OCI-LY7 (cell line): ENCODE data around the gene CEP55. TPM values are rescaled to one million over a fixed set of nuclear protein-coding genes. Genes with fewer than 3 reads are reported as not detected.

Experiments
- BruUV-seq: library from RNA; stranded (reverse); fragments of 400-500 nt; replicated peaks from 2 replicates; lab custom pipeline; 2021; lab: Mats Ljungman, UMichigan
- CTCF ChIA-PET: fragments of 300-600 bp; sonication (Branson Sonifier 250); formaldehyde crosslinking; loops from one replicate; lab custom pipeline; 2022; ENCODE audit warnings: antibody characterized with exemption; ENCODE audit not compliant: unreplicated experiment; lab: Charles Lee
- POLR2A ChIA-PET: fragments of 300-600 bp; sonication (Branson Sonifier 250); formaldehyde crosslinking; loops from one replicate; lab custom pipeline; 2022; ENCODE audit warnings: antibody characterized with exemption; lab: Charles Lee
- DNase-seq: peaks from one replicate; pipeline ENCODE4 v3.0.0-alpha.2; 2015; ENCODE audit warnings: low spot score
- H2AFZ ChIP-seq: fragments of 200-600 bp; sonication (generic), shearing (Covaris generic); 2 replicates; pipeline ENCODE4 v1.6.1; 2014; ENCODE audit warnings: mild to moderate bottlenecking, antibody characterized with exemption, low read length, moderate library complexity
- H3K27ac ChIP-seq: fragments of 200-600 bp; sonication (generic); 2 replicates; pipeline ENCODE4 v1.5.1; 2014; ENCODE audit warnings: mixed run types, low read depth, mild to moderate bottlenecking, moderate library complexity, low read length, inconsistent platforms; ENCODE audit not compliant: poor library complexity, severe bottlenecking
- H3K36me3 ChIP-seq: fragments of 200-600 bp; sonication (generic); 2 replicates; pipeline ENCODE4 v1.6.1; 2014; ENCODE audit warnings: mild to moderate bottlenecking, antibody characterized with exemption, low read length, moderate library complexity, mixed read lengths; ENCODE audit not compliant: insufficient read depth
- H3K4me1 ChIP-seq: fragments of 200-600 bp; sonication (generic); 2 replicates; pipeline ENCODE4 v1.5.1; 2014; ENCODE audit warnings: mild to moderate bottlenecking, low read length; ENCODE audit not compliant: insufficient read depth, poor library complexity, severe bottlenecking
- H3K4me2 ChIP-seq: fragments of 200-600 bp; sonication (generic); 2 replicates; pipeline ENCODE4 v1.6.1; 2014; ENCODE audit warnings: mild to moderate bottlenecking, low read length
- H3K4me3 ChIP-seq: fragments of 200-600 bp; sonication (generic); 2 replicates; pipeline ENCODE4 v1.5.1; 2014; ENCODE audit warnings: mild to moderate bottlenecking, low read depth, low read length; ENCODE audit not compliant: poor library complexity, severe bottlenecking
- H3K79me2 ChIP-seq: fragments of 200-600 bp; sonication (generic); 2 replicates; pipeline ENCODE4 v1.6.1; 2016; ENCODE audit warnings: low read depth, mild to moderate bottlenecking, low read length, moderate library complexity, mixed read lengths; ENCODE audit not compliant: insufficient read depth
- H3K9me2 ChIP-seq: fragments of 200-600 bp; sonication (generic); 2 replicates; pipeline ENCODE4 v1.6.1; 2016; ENCODE audit warnings: mild to moderate bottlenecking, low read length, mixed read lengths; ENCODE audit not compliant: insufficient read depth
- H3K9me3 ChIP-seq: fragments of 200-600 bp; sonication (generic); 2 replicates; pipeline ENCODE4 v1.6.1; 2014; ENCODE audit warnings: mild to moderate bottlenecking, mixed run types, low read length, mixed read lengths
- H4K20me1 ChIP-seq: fragments of 200-600 bp; sonication (generic); 2 replicates; pipeline ENCODE4 v1.6.1; 2014; ENCODE audit warnings: mild to moderate bottlenecking, antibody characterized with exemption, low read length, moderate library complexity, mixed read lengths; ENCODE audit not compliant: insufficient read depth
- EZH2phosphoT487 ChIP-seq: fragments of 200-600 bp; sonication (generic); IDR thresholded peaks from 2 replicates; pipeline ENCODE4 v1.6.1; 2018; ENCODE audit warnings: low read depth, borderline replicate concordance, mild to moderate bottlenecking, mixed run types, antibody characterized with exemption, low read length, moderate library complexity, mixed read lengths
- intact Hi-C: fragments of 100-400 bp; cut with micrococcal nuclease; formaldehyde crosslinking; loops from one replicate; pipeline ENCODE4 v1.10.0; 2022; ENCODE audit not compliant: unreplicated experiment
- total RNA-seq, 2 experiments: library from RNA; depleted of rRNA in 1 of 2; stranded (reverse); fragments of >200 nt in 1 of 2; shearing (Covaris generic) in 1 of 2; gene quantifications; 2 replicates each; pipeline ENCODE4 v1.2.3, GENCODE V29; 2014 to 2022
- TF ChIP-seq, protein P1 (sequence below): fragments of 200-600 bp; sonication (generic); conservative IDR thresholded peaks from 2 replicates; pipeline ENCODE4 v1.5.1; 2014; ENCODE audit warnings: mild to moderate bottlenecking, antibody characterized with exemption, low read length, moderate library complexity, mixed read lengths

Gene CEP55
- total RNA-seq, 2 experiments from 2014 or later = 64.5 to 68.3 TPM

DNA sequence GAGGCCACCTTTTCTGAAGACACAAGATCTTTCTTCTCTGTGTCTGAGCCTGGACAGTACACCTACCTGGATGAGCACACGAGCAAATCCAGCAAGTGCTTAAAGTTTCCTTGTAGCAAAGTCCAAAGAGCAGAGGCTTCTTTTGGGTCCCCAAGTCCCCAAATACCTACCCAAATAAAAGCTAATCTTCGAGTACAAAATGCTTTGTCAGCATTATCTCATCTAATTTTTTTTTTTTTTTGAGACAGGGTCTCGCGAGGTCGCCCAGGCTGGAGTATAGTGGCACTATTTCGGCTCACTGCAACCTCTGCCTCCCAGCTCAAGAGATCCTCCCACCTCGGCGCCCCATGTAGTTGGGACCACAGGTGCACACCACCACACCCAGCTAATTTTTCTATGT is 38.9 kb upstream of the CEP55 start:
- Histone ChIP-seq H3K79me2 (no peaks in the 10 kb centered on the region), H3K4me1 (peaks cover 16% of the 10 kb centered on the region), H3K9me2 (no peaks in the 10 kb centered on the region), H3K9me3 (0 out of 2 replicates have a peak, but pooled peaks cover 5% of the 10 kb centered on the region), H3K36me3 (no peaks in the 10 kb centered on the region), H4K20me1 (no peaks in the 10 kb centered on the region), H2AFZ (no peak overlapping the region), H3K27ac (no peak overlapping the region), H3K4me2 (no peak overlapping the region), H3K4me3 (no peak overlapping the region)
- BruUV-seq = no TSS peak
- POLR2A ChIA-PET = interaction anchor here (0.6 to 1.2 kb wide), 5 partner anchors 13 to 77 kb away, joined by 3 to 4 read pairs (median 3); partner anchors contain the start of gene MYOF
- CTCF ChIA-PET = no interaction called here
- intact Hi-C loops = no loop called here
- no peak for DNase-seq
- TF ChIP-seq EZH2phosphoT487 = no peak
- TF ChIP-seq, protein P1, sequence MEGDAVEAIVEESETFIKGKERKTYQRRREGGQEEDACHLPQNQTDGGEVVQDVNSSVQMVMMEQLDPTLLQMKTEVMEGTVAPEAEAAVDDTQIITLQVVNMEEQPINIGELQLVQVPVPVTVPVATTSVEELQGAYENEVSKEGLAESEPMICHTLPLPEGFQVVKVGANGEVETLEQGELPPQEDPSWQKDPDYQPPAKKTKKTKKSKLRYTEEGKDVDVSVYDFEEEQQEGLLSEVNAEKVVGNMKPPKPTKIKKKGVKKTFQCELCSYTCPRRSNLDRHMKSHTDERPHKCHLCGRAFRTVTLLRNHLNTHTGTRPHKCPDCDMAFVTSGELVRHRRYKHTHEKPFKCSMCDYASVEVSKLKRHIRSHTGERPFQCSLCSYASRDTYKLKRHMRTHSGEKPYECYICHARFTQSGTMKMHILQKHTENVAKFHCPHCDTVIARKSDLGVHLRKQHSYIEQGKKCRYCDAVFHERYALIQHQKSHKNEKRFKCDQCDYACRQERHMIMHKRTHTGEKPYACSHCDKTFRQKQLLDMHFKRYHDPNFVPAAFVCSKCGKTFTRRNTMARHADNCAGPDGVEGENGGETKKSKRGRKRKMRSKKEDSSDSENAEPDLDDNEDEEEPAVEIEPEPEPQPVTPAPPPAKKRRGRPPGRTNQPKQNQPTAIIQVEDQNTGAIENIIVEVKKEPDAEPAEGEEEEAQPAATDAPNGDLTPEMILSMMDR = no peak

DNA sequence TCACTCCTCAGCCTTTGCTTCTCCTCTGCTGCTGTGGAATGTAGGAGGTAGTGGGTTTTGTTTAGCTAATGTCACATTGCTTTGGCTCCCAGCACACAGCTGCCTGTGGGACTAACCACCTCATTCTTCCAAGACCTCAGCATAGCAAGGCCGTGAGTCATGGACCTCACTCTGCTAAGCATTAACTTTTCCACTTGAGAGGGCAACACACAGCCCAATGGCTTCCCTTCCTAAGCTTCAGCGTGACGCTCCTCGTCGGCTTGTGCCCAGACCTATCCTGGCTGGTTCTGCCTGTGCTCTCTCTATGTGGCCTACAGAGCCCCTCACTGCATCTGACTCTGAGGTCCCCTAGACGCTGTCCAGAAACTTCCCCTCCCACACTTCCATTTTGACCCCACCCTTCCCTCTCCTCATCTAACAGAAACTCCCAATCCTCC is 37.6 kb upstream of the CEP55 start:
- no peak overlapping the region for H2AFZ ChIP-seq
- TF ChIP-seq EZH2phosphoT487 = no peak
- TF ChIP-seq, protein P1 = no peak
- H3K4me2 ChIP-seq = no peak overlapping the region
- 0 out of 2 replicates have a peak, but pooled peaks cover 5% of the 10 kb centered on the region for H3K9me3 ChIP-seq
- POLR2A ChIA-PET = interaction anchor here (0.6 to 0.7 kb wide), 2 partner anchors 14 to 61 kb away, joined by 3 to 4 read pairs; no protein-coding TSS in a partner anchor
- peaks cover 22% of the 10 kb centered on the region for H3K4me1 ChIP-seq
- no peaks in the 10 kb centered on the region for H3K9me2 ChIP-seq
- intact Hi-C loops = no loop called here
- no peak overlapping the region for H3K27ac ChIP-seq
- no peak for DNase-seq
- no peaks in the 10 kb centered on the region for H4K20me1 ChIP-seq
- CTCF ChIA-PET = no interaction called here
- no peaks in the 10 kb centered on the region for H3K79me2 ChIP-seq
- BruUV-seq = no TSS peak
- no peak overlapping the region for H3K4me3 ChIP-seq
- no peaks in the 10 kb centered on the region for H3K36me3 ChIP-seq

DNA sequence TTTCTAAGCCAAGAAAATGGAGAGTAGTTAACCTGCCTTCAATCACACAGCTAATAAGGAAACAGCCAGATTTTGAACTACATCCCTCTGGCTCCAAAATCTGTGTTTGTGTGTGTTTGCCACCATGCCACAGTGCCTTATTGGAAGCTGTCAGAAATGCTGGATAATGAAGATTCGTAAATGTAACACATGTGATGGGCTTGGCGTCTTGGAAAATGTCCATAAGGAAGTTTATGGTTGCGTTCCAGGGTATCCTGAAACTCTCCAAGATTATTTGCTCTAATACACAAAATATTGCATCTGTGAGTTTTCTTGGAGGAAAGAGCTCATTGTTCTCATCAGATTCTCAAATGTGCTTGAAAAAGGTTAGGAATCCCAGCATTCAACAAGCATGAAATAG is 36.9 kb upstream of the CEP55 start:
- H3K4me2 ChIP-seq = no peak overlapping the region
- ChIA-PET POLR2A (interaction anchor here (0.5 to 0.7 kb wide), 2 partner anchors 10 to 15 kb away, joined by 3 to 4 read pairs; no protein-coding TSS in a partner anchor), CTCF (no interaction called here)
- H3K9me2 ChIP-seq = no peaks in the 10 kb centered on the region
- H4K20me1 ChIP-seq = no peaks in the 10 kb centered on the region
- TF ChIP-seq, protein P1 = no peak
- TF ChIP-seq EZH2phosphoT487 = no peak
- no peak overlapping the region for H3K4me3 ChIP-seq
- intact Hi-C loops = no loop called here
- H3K4me1 ChIP-seq = peaks cover 22% of the 10 kb centered on the region
- H3K36me3 ChIP-seq = no peaks in the 10 kb centered on the region
- DNase-seq = no peak
- no peak overlapping the region for H3K27ac ChIP-seq
- H3K79me2 ChIP-seq = no peaks in the 10 kb centered on the region
- H2AFZ ChIP-seq = no peak overlapping the region
- BruUV-seq = no TSS peak
- H3K9me3 ChIP-seq = 0 out of 2 replicates have a peak, but pooled peaks cover 5% of the 10 kb centered on the region
